ENCODE measurements around the gene RAD51B. TPM values are rescaled to one million over a fixed set of nuclear protein-coding genes. Genes with fewer than 3 reads are reported as not detected.

Gene RAD51B
- total RNA-seq, 1 experiment from 2014 or later: 7.2 TPM

DNA sequence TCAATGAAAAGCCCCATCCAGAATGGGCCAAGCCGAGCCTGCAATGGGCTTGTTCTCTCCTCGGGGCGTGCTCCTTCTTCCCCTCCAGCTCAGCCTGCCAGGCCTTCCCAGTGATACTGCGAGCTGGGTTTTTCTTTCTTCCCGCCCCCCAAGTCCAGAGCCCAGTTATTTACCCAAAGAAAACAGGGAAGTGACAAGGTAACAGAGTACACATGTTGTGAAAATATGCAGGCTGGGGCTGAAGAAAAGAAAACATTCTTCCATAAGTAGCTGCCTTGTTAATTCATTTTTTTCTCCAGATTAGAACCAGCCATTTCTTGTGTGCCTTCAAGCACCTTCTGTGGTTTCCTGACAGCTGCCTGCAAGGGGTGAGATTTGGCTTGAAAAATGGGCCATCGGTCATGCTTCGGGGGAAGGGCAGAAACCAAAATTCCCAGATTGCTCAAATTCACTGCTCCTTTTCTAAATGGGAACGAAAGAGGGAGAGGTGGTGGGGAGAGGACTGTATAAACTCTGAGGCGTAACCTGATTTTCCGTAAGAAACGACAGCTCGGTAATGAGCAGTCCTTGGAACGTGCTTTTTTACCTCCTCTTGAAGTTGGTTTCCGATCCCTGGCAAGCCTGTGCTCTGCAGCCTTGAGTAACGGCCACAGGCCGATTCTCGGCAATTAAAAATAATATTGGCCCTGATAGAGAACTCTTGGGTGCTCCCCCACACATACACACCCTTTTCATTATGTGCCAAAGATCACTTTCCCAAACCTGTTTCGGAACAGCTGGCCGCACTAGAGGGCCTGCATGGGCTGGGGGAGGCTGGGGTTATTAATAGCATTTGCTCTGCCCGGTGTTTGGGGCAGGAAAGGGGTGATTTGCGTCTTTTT lies 743.9 kb downstream of the RAD51B start:
- H3K27me3 ChIP-seq: no peaks in the 10 kb centered on the region
- DNase-seq: no peak

DNA sequence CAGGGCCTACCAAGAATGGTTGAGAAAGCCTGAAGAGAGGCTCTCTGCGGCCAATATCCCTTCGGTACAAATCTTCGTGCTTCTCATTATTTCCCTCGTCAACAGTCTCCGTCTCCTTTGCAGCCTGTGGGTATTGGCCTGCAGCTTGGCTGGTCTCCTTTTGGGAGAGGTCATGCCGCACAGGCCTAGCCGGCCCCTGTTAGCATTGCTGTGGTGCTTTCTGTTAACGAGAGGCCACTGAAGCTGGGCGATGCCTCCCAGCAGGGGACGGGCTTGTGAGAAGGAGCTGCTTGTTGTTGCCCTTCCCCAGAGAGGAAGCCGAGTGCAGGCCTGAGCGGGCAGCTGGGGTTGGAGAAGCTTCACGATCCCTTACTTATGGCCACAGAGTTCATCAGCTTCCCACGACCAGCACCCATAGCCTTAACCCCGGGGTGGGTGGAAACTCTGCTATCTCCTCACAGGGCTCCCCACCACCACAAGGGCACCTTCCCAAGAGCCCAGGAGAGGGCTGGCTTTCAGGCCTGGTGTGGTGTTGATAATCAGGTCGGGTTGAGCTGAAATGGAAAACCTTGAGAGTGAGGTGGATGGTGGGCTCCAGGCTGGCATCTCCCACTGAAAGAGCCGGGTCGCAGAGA lies 744.7 kb downstream of the RAD51B start:
- no peak overlapping the region for H3K4me3 ChIP-seq
- H3K36me3 ChIP-seq: no peaks in the 10 kb centered on the region
- DNase-seq: no peak
- no peaks in the 10 kb centered on the region for H3K9me3 ChIP-seq
- H3K27me3 ChIP-seq: no peaks in the 10 kb centered on the region

More for the DNA sequence above, 743.9 kb downstream of the RAD51B start:
- H3K4me3 ChIP-seq: no peak overlapping the region
- no peaks in the 10 kb centered on the region for H3K9me3 ChIP-seq
- H3K36me3 ChIP-seq: no peaks in the 10 kb centered on the region

DNA sequence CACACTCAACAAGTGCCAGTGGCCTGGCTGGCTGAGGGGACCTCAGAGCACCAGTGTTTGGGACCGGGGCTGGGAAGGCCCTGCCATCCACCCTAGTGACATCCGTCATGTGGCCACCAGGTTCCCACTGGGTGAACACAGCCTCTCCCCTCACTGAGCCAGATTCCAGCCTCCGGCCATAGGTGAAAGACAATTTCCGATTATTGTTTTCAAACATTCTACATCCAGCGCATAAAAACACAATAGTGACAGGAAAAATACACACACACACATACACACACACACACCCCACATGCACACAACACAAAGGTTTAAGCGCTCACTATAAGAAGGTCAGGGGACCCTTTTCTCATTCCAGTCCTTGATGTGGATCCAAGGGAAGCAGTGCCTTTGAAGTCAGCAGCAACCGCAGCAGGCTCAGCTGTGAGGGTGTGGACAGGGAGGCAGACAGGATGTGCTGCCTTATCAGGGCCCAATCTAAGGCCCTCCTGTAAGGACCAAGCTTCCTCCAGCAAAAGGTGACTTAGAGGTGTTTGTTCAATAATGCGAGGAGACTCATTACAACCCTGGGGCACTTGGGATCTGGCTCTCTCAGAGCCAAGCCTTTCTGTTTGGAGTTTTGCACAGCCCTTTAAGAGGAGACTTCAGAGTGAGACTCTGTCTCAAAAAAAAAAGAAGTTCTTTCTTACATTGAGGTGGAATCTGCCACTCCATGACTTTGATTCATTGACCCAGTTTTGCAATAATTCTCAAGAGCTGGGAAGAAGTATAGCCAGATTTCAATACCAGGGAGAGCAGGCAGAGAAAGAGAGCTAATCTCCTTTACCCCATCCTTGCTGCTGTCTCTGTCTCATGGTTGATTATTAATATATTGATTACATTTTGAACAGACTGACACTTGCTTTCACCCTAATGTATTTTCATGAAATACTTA lies 745.5 kb downstream of the RAD51B start:
- H3K36me3 ChIP-seq: no peaks in the 10 kb centered on the region
- H3K27me3 ChIP-seq: no peaks in the 10 kb centered on the region
- no peak overlapping the region for H3K4me3 ChIP-seq
- H3K9me3 ChIP-seq: no peaks in the 10 kb centered on the region
- no peak for DNase-seq

DNA sequence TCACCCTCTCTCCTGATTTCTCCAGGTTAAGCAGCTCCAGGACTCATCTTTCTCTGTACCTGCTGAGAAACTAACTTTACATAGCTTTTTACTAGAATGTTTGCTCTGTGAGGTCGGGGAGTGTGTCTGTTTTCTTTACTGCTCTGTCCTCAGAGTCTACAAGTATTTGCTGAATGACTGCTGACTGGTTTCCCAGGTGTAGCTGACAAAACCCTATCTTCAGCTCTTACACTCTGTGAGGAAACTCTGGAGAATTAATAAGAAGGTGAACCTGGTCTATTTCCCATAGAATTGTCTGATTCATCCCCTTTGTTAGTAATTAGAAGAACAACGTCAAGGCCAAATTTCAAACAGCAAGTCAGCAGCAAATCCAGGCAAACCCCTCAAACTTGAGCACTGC lies 746.5 kb downstream of the RAD51B start:
- Histone ChIP-seq H3K4me3 (no peak overlapping the region), H3K27me3 (no peaks in the 10 kb centered on the region), H3K36me3 (no peaks in the 10 kb centered on the region), H3K9me3 (no peaks in the 10 kb centered on the region)
- no peak for DNase-seq

DNA sequence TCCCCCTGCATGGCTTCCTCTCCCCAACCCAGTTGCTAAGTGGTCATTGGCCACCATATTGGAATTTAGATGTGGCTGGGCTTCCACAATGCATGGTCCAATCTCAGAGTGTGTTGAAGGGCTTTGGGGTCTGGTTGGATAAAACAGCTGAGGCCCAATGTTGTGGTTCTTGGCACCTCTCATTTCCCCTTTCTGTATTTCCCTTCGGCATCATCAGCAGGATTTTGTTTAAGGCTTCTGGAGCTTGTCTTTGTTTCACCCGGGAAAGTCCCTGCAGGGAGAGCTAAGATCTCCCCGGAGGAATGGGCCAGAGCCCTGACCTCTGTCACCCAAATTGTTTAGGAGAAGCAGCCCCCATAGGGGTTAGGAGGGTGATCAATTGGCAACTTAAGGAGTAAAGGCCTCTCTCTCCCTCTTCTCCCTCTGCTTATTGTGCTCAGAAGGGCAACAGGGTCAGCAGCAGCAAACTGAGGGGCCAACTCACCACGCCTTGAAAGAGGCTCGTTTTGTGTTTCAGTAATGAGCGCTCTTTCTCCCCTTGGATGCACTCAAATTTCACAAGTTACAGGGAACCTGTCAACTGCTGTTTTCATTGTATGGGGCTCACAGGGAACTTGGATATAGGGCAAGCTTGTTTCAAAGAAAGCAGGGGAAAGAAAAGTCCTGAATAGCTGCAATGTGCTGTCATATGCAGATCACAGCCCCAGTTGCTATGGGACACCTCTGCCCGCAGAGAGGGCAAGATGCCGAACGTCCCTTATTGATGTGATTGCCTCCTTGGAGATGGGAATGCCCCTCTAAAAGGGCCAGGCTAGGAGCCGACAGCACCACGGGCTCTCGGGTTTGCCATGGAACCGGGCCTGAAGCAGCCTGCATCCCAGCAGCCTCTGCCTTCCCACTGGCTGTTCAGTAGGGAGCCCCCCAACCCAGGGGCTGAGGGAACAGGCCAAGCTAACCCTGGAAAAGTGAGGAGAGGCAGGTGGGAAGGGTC lies 749.6 kb downstream of the RAD51B start:
- no peak for DNase-seq
- Histone ChIP-seq H3K36me3 (no peaks in the 10 kb centered on the region), H3K9me3 (no peaks in the 10 kb centered on the region), H3K27me3 (no peaks in the 10 kb centered on the region), H3K4me3 (no peak overlapping the region)

DNA sequence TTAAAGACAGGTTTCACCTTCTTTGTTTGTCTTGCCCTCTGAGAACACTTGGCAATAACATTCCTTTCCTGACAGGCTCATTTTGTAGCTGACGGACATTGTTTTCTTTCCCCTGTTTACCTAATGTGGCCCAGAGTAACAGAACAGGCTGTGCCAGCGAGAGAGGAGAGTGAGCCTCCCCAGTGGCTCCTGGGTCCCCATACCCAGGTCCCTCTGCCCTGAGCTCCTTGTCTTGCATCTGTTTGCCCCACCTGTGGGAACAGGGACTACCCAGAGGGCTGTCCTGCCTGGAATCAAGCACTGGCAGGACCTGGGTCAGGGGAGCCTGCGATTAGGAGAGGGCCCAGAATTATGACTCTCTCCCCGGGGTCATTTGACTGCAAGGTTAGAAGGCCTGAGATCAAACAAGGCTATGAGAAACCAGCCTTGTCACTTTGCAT lies 750.4 kb downstream of the RAD51B start:
- H3K9me3 ChIP-seq: no peaks in the 10 kb centered on the region
- H3K27me3 ChIP-seq: no peaks in the 10 kb centered on the region
- H3K36me3 ChIP-seq: no peaks in the 10 kb centered on the region
- no peak for DNase-seq
- no peak overlapping the region for H3K4me3 ChIP-seq

DNA sequence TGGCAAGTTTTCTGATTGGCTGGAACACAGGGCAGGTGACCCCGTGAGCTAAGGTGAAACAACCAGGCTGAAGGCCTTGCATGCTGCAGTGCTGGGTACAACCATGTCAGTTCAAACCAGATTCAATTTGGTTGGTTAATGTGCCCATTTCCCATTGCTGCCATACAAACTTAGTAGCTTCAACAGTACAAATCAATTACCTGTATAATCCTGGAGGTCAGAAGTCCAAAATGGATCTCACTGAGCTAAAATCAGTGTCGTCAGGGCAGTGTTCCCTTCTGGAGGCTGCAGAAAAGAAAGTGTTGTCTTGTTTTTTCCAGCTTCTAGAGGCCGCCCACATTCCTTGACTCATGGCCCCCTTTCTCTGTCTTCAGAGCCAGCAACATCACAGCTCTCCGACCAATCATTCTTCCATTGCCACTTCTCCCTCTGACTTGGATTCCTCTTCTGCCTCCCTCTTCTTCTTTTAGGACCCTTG lies 751.6 kb downstream of the RAD51B start:
- no peaks in the 10 kb centered on the region for H3K36me3 ChIP-seq
- no peak overlapping the region for H3K4me3 ChIP-seq
- no peak for DNase-seq
- H3K27me3 ChIP-seq: no peaks in the 10 kb centered on the region
- H3K9me3 ChIP-seq: no peaks in the 10 kb centered on the region

DNA sequence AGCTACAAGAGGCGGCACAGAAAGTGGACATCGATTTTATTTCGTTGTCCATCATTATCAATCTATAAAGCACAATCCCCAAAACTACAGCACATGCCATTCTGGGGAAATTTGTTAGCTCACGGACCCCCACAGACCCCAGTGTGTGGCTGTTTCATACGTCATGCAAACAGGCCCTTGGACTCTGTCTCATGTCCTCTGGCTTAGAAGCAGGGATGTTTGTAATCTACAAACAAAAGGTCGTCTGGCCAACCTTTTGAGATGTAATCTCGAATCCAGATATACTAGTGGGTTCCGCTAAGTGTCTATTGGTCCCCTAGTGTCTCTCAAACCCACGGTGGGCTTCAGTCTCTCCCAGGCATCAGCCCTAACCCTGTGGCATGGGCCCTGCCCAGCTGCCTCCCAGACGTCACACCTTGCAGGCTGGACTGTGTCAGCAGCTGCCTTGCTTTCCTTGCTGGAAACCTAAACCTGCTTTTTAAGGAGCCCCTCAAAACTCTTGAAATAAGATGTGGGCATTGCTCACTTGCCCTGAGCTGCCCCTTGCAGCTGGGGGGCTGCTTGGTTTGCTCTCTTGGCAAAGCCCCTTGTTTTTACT lies 752.4 kb downstream of the RAD51B start:
- H3K4me3 ChIP-seq: no peak overlapping the region

DNA sequence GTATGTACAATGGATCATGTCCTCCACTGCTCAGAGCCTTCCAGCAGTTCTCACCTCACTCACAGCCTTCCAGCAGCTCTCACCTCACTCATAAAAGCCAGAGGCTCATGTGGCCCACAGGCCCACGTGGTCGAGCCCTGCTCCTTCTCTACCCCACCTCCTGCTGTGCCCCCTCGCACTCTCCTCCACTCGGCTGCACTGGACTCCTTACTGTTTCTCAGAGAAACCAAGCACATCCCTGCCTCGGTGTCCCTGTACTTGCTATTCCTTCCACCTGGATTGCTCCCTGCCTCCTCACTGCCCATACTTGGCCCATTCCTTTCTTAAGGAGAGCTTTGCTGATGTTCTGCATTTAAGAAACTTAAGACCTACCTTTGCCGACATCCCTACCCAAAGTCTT lies 753.5 kb downstream of the RAD51B start:
- no peak for DNase-seq
- Histone ChIP-seq H3K36me3 (no peaks in the 10 kb centered on the region), H3K9me3 (no peaks in the 10 kb centered on the region), H3K27me3 (no peaks in the 10 kb centered on the region), H3K4me3 (no peak overlapping the region)

More for the DNA sequence above, 752.4 kb downstream of the RAD51B start:
- Histone ChIP-seq H3K36me3 (no peaks in the 10 kb centered on the region), H3K27me3 (no peaks in the 10 kb centered on the region), H3K9me3 (no peaks in the 10 kb centered on the region)
- DNase-seq: no peak

DNA sequence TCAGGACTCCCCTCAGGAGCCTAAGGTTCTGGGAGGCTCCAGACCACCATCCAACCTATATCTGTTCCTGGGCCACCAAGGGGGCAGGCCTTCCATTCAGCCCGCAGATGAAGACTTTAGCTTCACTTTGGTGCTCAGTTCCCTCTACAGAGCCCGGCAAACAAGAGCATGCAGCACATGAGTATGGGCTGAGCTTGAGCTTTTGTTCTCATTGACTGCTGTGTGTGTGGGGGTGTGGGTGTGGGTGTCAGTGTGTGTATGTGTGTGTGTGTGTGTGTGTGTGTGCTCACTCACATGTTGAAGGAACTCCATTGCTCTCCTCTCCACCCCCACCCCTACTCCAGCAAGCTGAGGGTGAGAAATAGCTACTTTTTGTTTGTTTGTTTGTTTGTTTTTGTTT lies 754.1 kb downstream of the RAD51B start:
- H3K36me3 ChIP-seq: no peaks in the 10 kb centered on the region
- no peak for DNase-seq
- no peaks in the 10 kb centered on the region for H3K9me3 ChIP-seq
- H3K4me3 ChIP-seq: no peak overlapping the region
- H3K27me3 ChIP-seq: no peaks in the 10 kb centered on the region

DNA sequence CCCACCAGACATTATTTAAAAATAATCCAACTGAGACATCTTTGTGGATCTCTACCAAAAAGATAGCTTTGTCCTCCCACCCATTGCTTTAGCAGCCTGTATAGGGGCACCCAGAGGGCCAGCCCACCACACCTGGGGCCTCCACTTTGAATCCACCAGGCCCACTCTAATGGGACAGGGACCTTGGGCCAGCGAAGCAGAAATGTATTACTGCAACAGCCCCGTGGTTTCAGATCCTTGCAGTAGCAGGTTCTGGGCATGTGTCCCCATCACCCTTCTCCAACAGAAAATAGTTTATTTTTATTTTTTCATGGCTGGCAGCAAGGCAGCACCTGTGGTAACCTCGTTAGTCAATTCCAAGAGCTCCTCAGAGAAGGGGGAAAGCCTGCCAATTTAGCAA lies 754.9 kb downstream of the RAD51B start:
- no peak for DNase-seq
- Histone ChIP-seq H3K4me3 (no peak overlapping the region), H3K27me3 (no peaks in the 10 kb centered on the region), H3K36me3 (no peaks in the 10 kb centered on the region), H3K9me3 (no peaks in the 10 kb centered on the region)

DNA sequence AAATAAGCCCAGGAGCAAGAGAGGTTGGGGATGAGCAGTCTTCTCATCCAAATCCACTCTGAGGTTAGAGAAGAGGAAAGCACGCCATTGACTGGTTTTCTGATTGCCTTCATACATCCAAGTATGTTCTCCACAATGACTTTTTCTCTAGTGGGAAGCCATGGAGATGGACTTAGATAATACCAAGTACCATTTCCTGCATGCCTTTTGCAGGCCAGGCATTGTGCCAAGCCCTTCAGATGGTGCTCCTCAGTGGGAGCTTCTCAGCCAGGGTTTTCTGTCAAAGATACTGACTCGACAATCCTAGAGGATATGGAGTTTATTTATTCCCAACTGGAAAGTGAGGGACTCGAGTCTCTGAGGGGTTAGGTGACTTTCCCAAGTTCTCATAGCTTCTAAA lies 755.3 kb downstream of the RAD51B start:
- no peaks in the 10 kb centered on the region for H3K9me3 ChIP-seq
- H3K36me3 ChIP-seq: no peaks in the 10 kb centered on the region
- peak; percentile 53 for DNase-seq
- H3K4me3 ChIP-seq: no peak overlapping the region
- no peaks in the 10 kb centered on the region for H3K27me3 ChIP-seq

DNA sequence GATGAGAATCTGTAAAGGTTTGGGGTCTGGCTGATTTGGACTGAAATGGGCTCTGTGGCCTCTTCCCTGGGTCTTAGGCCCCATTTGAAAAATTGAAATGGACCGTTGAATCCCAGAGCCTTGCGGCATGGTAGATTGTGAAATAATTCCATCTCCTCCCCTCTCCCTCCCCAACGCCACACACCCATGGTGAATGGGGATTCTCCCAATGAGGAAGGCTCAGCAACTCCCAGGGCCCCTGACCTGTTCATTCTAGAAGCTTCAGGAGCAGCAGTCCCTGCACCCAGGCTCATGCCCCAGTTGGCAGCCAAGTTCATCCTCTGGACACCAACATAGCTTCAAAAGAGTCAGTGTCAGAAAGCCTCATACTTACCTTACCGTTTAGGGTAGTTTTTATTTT lies 755.8 kb downstream of the RAD51B start:
- Histone ChIP-seq H3K27me3 (no peaks in the 10 kb centered on the region), H3K4me3 (no peak overlapping the region), H3K36me3 (no peaks in the 10 kb centered on the region), H3K9me3 (no peaks in the 10 kb centered on the region)
- DNase-seq: no peak

DNA sequence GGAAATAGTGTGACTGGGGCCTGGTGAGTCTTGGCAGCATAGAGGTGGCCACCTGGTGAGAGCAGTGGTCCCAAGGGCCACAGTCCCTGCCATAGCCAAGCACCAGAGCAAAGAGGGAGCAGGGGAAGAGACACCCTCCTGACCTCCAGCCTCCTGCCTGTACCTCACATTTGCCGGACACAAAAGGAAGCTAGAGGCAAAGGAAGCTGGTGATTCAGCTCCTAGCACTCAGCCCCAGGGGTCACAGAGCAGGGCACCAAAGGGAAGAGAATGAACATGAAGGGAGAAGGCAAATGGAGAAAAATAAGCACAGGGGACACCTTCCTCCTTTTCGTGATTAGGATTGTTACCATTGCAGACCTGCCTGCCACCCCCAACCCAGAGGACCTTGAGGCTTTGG lies 756.5 kb downstream of the RAD51B start:
- peak; percentile 15 for DNase-seq
- Histone ChIP-seq H3K9me3 (no peaks in the 10 kb centered on the region), H3K36me3 (no peaks in the 10 kb centered on the region), H3K27me3 (no peaks in the 10 kb centered on the region), H3K4me3 (no peak overlapping the region)

DNA sequence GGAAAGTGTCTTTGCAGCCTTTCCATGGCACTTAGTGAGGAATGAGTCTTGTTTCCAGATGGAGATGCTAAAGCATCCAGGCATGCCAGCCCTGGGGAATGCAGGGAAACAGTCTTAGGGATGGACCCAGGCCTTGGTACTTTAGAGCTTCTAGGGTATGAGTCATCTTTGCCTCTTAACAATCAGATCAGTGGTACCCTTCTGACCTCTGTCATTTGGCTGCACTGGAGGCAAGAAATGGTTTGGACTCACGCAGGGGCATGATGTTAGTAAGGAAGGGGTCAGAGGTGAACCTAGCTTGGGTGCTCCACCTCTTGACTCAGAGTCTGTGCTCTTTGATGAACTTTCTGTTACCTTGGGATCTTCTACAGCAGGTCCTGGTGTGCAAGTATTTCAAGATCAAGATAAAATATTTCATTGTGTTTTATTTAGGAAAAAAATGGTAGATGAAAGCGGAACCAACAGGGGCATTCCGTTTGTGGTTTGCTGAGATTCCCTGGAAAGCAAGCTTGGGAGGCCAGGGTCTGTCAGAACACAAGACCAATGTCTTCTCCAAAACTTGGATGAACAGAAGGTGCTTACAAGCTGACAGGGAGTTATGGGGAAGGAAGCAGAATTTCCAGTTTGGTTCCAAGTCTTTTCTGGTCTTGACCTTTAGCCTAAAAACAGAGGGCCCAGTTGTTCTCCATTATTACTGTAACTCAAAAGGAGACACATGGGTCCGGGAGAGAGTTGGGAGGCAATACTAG lies 757.1 kb downstream of the RAD51B start:
- Histone ChIP-seq H3K4me3 (no peak overlapping the region), H3K9me3 (no peaks in the 10 kb centered on the region), H3K27me3 (no peaks in the 10 kb centered on the region), H3K36me3 (no peaks in the 10 kb centered on the region)
- peak; percentile 42 for DNase-seq

All from MG63 (cell line).